ENCODE results near the gene ENPP7. TPM values are rescaled to one million over a fixed set of nuclear protein-coding genes. Genes with fewer than 3 reads are reported as not detected.

The ENPP7 gene
- total and polyA plus RNA-seq, 4 donors: 0.31 TPM; not detected in 3

GRCh38 chr17:79706931-79707850 lies 23.6 kb upstream of the ENPP7 start:
- Histone ChIP-seq H3K9ac (ENCODE audit: insufficient read depth in 1 of 2, low read length in 2 of 2) (no peak overlapping the region), H3K4me3 (no peak overlapping the region), H3K27me3 (ENCODE audit: control insufficient read depth in 3 of 3, insufficient read depth in 3 of 3, low read length in 2 of 3) (no peaks in the 10 kb centered on the region), H3K36me3 (ENCODE audit: control insufficient read depth in 4 of 4, insufficient read depth in 4 of 4, low read length in 4 of 4) (no peaks in the 10 kb centered on the region), H3K9me3 (ENCODE audit: control insufficient read depth in 4 of 4, insufficient read depth in 3 of 4, low read length in 3 of 4) (no peaks in the 10 kb centered on the region), H3K27ac (ENCODE audit: low read depth in 1 of 2, low read length in 1 of 2) (no peak overlapping the region), H3K4me1 (ENCODE audit: control insufficient read depth in 5 of 5, insufficient read depth in 5 of 5, low read length in 5 of 5) (peaks cover 0 to 6% (median under 1%) of the 10 kb centered on the region in 5 donors)
- TF ChIP-seq CTCF (IDR thresholded peaks at IDR 0.05; ENCODE audit: control extremely low read depth, extremely low read depth): no peak
- DNase-seq (peak; percentile 67 to 79 (median 75)), ATAC-seq (ENCODE audit: insufficient read depth, low FRiP score) (no peak)
- WGBS, 2 donors: 71 to 89% methylated on average over 20 to 25 of the region's 25 CpGs

- no peak overlapping the region for H3K27ac ChIP-seq (ENCODE audit: low read depth in 1 of 2, low read length in 1 of 2)
- H3K27me3 ChIP-seq (ENCODE audit: control insufficient read depth in 3 of 3, insufficient read depth in 3 of 3, low read length in 2 of 3): no peaks in the 10 kb centered on the region
- peak; percentile 78 for TF ChIP-seq CTCF (IDR thresholded peaks at IDR 0.05; ENCODE audit: control extremely low read depth, extremely low read depth)
- H3K4me3 ChIP-seq: no peak overlapping the region
- no peak for ATAC-seq (ENCODE audit: insufficient read depth, low FRiP score)
- peak; percentile 63 to 68 (median 64) for DNase-seq
- H3K4me1 ChIP-seq (ENCODE audit: control insufficient read depth in 5 of 5, insufficient read depth in 5 of 5, low read length in 5 of 5): peaks cover 0 to 3% (median 0%) of the 10 kb centered on the region in 5 donors
- H3K36me3 ChIP-seq (ENCODE audit: control insufficient read depth in 4 of 4, insufficient read depth in 4 of 4, low read length in 4 of 4): no peaks in the 10 kb centered on the region
- no peak overlapping the region for H3K9ac ChIP-seq (ENCODE audit: insufficient read depth in 1 of 2, low read length in 2 of 2)
- no peaks in the 10 kb centered on the region for H3K9me3 ChIP-seq (ENCODE audit: control insufficient read depth in 4 of 4, insufficient read depth in 3 of 4, low read length in 3 of 4)
- 30 to 34% methylated on average over 35 of the region's 35 CpGs for WGBS, 2 donors
These were observed 22.5 kb upstream of the ENPP7 start for GRCh38 chr17:79707931-79708891.

DNA sequence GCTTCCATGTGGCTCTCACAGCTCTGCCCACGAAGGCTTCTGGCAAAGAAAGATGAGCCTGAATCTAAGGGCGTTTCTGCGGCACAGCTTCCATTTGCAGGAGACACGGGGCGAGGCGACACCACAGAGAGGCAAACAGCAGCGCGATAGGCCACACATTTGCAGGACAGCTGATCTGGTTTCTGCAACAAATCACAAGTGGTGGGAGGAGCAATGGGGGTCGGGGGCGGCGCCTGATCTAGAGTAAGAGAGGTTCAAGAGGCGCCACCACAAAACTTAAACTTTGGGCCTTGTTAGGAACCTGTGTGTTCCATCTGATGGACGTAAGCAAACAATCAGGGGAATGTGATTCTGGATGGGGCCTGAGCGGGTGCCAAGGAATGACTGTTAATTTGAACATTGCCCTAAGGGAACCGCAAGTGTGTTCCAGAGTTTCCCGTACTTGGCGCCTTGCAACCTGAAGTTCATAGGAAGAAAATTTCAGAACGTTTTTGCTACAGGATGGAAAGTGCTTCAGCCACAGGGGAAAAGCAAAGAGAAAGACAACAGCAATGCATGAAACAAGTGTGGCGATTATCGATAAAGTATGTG lies 18.9 kb upstream of the ENPP7 start:
- no peaks in the 10 kb centered on the region for H3K9me3 ChIP-seq (ENCODE audit: control insufficient read depth in 4 of 4, insufficient read depth in 3 of 4, low read length in 3 of 4)
- no peak for TF ChIP-seq CTCF (IDR thresholded peaks at IDR 0.05; ENCODE audit: control extremely low read depth, extremely low read depth)
- no peaks in the 10 kb centered on the region for H3K36me3 ChIP-seq (ENCODE audit: control insufficient read depth in 4 of 4, insufficient read depth in 4 of 4, low read length in 4 of 4)
- H3K9ac ChIP-seq (ENCODE audit: insufficient read depth in 1 of 2, low read length in 2 of 2): no peak overlapping the region
- no peak overlapping the region for H3K4me3 ChIP-seq
- H3K4me1 ChIP-seq (ENCODE audit: control insufficient read depth in 5 of 5, insufficient read depth in 5 of 5, low read length in 5 of 5): peaks cover 0 to 9% (median 0%) of the 10 kb centered on the region in 5 donors
- WGBS, 2 donors: 81 to 82% methylated on average over 20 of the region's 20 CpGs
- no peak for DNase-seq
- ATAC-seq (ENCODE audit: insufficient read depth, low FRiP score): no peak
- no peak overlapping the region for H3K27ac ChIP-seq (ENCODE audit: low read depth in 1 of 2, low read length in 1 of 2)
- no peaks in the 10 kb centered on the region for H3K27me3 ChIP-seq (ENCODE audit: control insufficient read depth in 3 of 3, insufficient read depth in 3 of 3, low read length in 2 of 3)
